Mucosa of descending colon (tissue), 3 donors: ENCODE results near the gene OR4C12. TPM values are rescaled to one million over a fixed set of nuclear protein-coding genes. Genes with fewer than 3 reads are reported as not detected.
"Not testable (repeated sequence)": the region's sequence is repeated elsewhere in the genome, so short reads cannot be mapped to it uniquely, and the experiment has no call there.

Source experiments
- ATAC-seq: fragments of 200-7000 bp; cut with Tn5 transposase; one replicate; pipeline ENCODE4 v1.9.1; 2020; ENCODE audit warnings: mild to moderate bottlenecking, moderate library complexity
- DNase-seq, 3 donors: peaks; one replicate each; pipeline ENCODE4 v3.0.0-alpha.2; 2020
- H3K36me3 ChIP-seq: fragments of 200-600 bp; one replicate; pipeline ENCODE4 v1.8.0; 2021; ENCODE audit warnings: low read depth, mild to moderate bottlenecking
- H3K4me1 ChIP-seq: fragments of 200-600 bp; one replicate; pipeline ENCODE4 v1.8.0; 2021; ENCODE audit warnings: low read depth, mild to moderate bottlenecking
- H3K4me3 ChIP-seq: fragments of 200-600 bp; one replicate; pipeline ENCODE4 v1.8.0; 2021; ENCODE audit warnings: mild to moderate bottlenecking
- H3K9me3 ChIP-seq: fragments of 200-600 bp; one replicate; pipeline ENCODE4 v1.8.0; 2021; ENCODE audit warnings: mild to moderate bottlenecking
- intact Hi-C, 2 donors: fragments of 100-400 bp; cut with DNase I in 1 of 2; cut with micrococcal nuclease in 1 of 2; formaldehyde crosslinking; loops; one replicate each; pipeline versions ENCODE4 v1.11.0 to v1.11.1; 2022; cut with DNase I, micrococcal nuclease
- long read RNA-seq, 2 donors: library from polyadenylated mRNA; unstranded; transcript quantifications; one replicate each; pipeline ENCODE4 v2.0.0, GENCODE V29; 2019 to 2021
- total RNA-seq, 3 donors: library from RNA; stranded (reverse); fragmentation: NEBNext Ultra II Directional in 2 of 3; extraction: Animal tissue kit (Norgen Biotek cat#: 25700) in 2 of 3; gene quantifications; one replicate each; pipeline versions ENCODE4 v1.2.1 to v1.2.4, GENCODE V29; 2021 to 2023
- TF ChIP-seq, protein P1 (sequence below): fragments of 200-600 bp; IDR thresholded peaks from one replicate; pipeline ENCODE4 v1.8.0; 2022; ENCODE audit warnings: antibody characterized with exemption, mild to moderate bottlenecking
- donor health status: DM: no; HTN: no; CAD: no; lungs with moderate emphysema.
- donor health status: DM: no; HTN: no; CAD: no.
- donor health status: DM: no; HTN: yes; CAD: no.

Gene OR4C12
- not detected for total RNA-seq
- long read RNA-seq, donor 1, result 0 reads
- long read RNA-seq, donor 2, result 0 reads

- ATAC-seq, H3K4me1 ChIP-seq: not testable (repeated sequence)
Observed at GRCh38 chr11:49982435-49982834, at the start of gene OR4C12. Gene OR4C12 (minus strand): TSS chr11:49982535. CDS start chr11:49982501, 34 bp downstream.

GRCh38 chr11:50030193-50030592 lies 47.9 kb upstream of the OR4C12 start:
- intact Hi-C loops, result no loop called here
- no peak for ATAC-seq
- H3K4me1 ChIP-seq, result no peaks in the 10 kb centered on the region
- TF ChIP-seq, protein P1, sequence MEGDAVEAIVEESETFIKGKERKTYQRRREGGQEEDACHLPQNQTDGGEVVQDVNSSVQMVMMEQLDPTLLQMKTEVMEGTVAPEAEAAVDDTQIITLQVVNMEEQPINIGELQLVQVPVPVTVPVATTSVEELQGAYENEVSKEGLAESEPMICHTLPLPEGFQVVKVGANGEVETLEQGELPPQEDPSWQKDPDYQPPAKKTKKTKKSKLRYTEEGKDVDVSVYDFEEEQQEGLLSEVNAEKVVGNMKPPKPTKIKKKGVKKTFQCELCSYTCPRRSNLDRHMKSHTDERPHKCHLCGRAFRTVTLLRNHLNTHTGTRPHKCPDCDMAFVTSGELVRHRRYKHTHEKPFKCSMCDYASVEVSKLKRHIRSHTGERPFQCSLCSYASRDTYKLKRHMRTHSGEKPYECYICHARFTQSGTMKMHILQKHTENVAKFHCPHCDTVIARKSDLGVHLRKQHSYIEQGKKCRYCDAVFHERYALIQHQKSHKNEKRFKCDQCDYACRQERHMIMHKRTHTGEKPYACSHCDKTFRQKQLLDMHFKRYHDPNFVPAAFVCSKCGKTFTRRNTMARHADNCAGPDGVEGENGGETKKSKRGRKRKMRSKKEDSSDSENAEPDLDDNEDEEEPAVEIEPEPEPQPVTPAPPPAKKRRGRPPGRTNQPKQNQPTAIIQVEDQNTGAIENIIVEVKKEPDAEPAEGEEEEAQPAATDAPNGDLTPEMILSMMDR, result no peak
- DNase-seq, result no peak
- peaks cover 55% of the 10 kb centered on the region for H3K9me3 ChIP-seq
- H3K36me3 ChIP-seq, result no peaks in the 10 kb centered on the region
- no peak overlapping the region for H3K4me3 ChIP-seq

More at GRCh38 chr11:49982435-49982834, at the start of gene OR4C12:
- intact Hi-C loops, H3K4me3 ChIP-seq, H3K36me3 ChIP-seq, DNase-seq: not testable (repeated sequence)
- H3K9me3 ChIP-seq, result peaks cover 12% of the 10 kb centered on the region

- no peak for ATAC-seq
- Histone ChIP-seq H3K4me1 (no peaks in the 10 kb centered on the region), H3K36me3 (no peaks in the 10 kb centered on the region), H3K9me3 (peaks cover 27% of the 10 kb centered on the region), H3K4me3 (no peak overlapping the region)
- TF ChIP-seq, protein P1, result no peak
- peak in 1 of 3 donors; percentile 40 for DNase-seq
- intact Hi-C loops, result no loop called here
Observed at GRCh38 chr11:49995565-49995964, 13.2 kb upstream of the OR4C12 start.

- intact Hi-C loops, H3K4me3 ChIP-seq, H3K36me3 ChIP-seq, DNase-seq, H3K4me1 ChIP-seq, ATAC-seq: not testable (repeated sequence)
- H3K9me3 ChIP-seq, result peaks cover 24% of the 10 kb centered on the region
Observed at GRCh38 chr11:49973439-49973838, 8.9 kb downstream of the OR4C12 start.

GRCh38 chr11:49952091-49952490 lies 30.2 kb downstream of the OR4C12 start, which contains the start of gene OR4C13:
Gene OR4C13 (plus strand): TSS chr11:49952391. CDS start chr11:49952423, 32 bp downstream.
- TF ChIP-seq, protein P1, result no peak
- ATAC-seq, result no peak

GRCh38 chr11:49948701-49949100 lies 33.6 kb downstream of the OR4C12 start:
- DNase-seq, intact Hi-C loops, ATAC-seq, H3K36me3 ChIP-seq, H3K4me1 ChIP-seq, H3K4me3 ChIP-seq: not testable (repeated sequence)
- H3K9me3 ChIP-seq, result peaks cover 35% of the 10 kb centered on the region

More at GRCh38 chr11:49952091-49952490, 30.2 kb downstream of the OR4C12 start, which contains the start of gene OR4C13:
- Histone ChIP-seq H3K36me3 (no peaks in the 10 kb centered on the region), H3K9me3 (peaks cover 37% of the 10 kb centered on the region), H3K4me1 (no peaks in the 10 kb centered on the region), H3K4me3 (no peak within 1 kb of the TSS)
- DNase-seq, result no peak
- intact Hi-C loops, result no loop called here

Other genes with a start within 250 kb of the OR4C12 start
- not detected for gene OR4C13, start 30.1 kb downstream of the OR4C12 start, total RNA-seq
- gene OR4C45, start 50.3 kb upstream of the OR4C12 start, total RNA-seq, result not detected